Neural crest cell (in vitro differentiated cells): ENCODE measurements around the gene NECTIN3. TPM values are rescaled to one million over a fixed set of nuclear protein-coding genes. Genes with fewer than 3 reads are reported as not detected.

Source experiments
- DNase-seq: peaks from one replicate; pipeline ENCODE4 v3.0.0; 2021; ENCODE audit warnings: low read depth, mixed read lengths, low spot score
- H3K27ac Mint-ChIP-seq: one replicate; pipeline ENCODE4 v1.8.0; 2021; ENCODE audit warnings: mild to moderate bottlenecking, mixed read lengths; ENCODE audit not compliant: unreplicated experiment
- H3K27me3 Mint-ChIP-seq: 2 replicates; pipeline ENCODE4 v1.8.0; 2021; ENCODE audit warnings: low read depth, mild to moderate bottlenecking, mixed read lengths
- H3K36me3 Mint-ChIP-seq: 2 replicates; pipeline ENCODE4 v1.8.0; 2021; ENCODE audit warnings: low read depth, mild to moderate bottlenecking, mixed read lengths
- H3K4me1 Mint-ChIP-seq: 2 replicates; pipeline ENCODE4 v1.8.0; 2021; ENCODE audit warnings: mixed read lengths
- H3K4me3 Mint-ChIP-seq: one replicate; pipeline ENCODE4 v1.8.0; 2021; ENCODE audit warnings: mild to moderate bottlenecking, mixed read lengths
- H3K9me3 Mint-ChIP-seq: 2 replicates; pipeline ENCODE4 v1.8.0; 2021; ENCODE audit warnings: mixed read lengths
- CTCF ChIP-seq: fragments of 200-600 bp; sonication (generic); conservative IDR thresholded peaks from 2 replicates; pipeline ENCODE4 v1.5.0; 2021; ENCODE audit warnings: antibody characterized with exemption, mild to moderate bottlenecking
- long read RNA-seq: library from polyadenylated mRNA; unstranded; transcript quantifications from one replicate; pipeline ENCODE4 v2.0.0, GENCODE V29; 2020
- total RNA-seq: library from RNA; stranded (reverse); gene quantifications from 2 replicates; pipeline ENCODE4 v1.2.1, GENCODE V29; 2021

Gene NECTIN3
- 39.8 and 40.9 TPM in 2 replicates for total RNA-seq
- long read RNA-seq, partial matches to known transcripts: 1 of 14 reads
- long read RNA-seq, other reads (novel, unspliced or antisense): 9 of 14 reads

- TF ChIP-seq CTCF: no peak
- peak within 1 kb of the TSS; percentile 98 for H3K27ac Mint-ChIP-seq
- no peaks in the 10 kb centered on the region for H3K36me3 Mint-ChIP-seq
- H3K4me1 Mint-ChIP-seq: peaks cover 49% of the 10 kb centered on the region
- peak; percentile 91 for DNase-seq
- no peaks in the 10 kb centered on the region for H3K27me3 Mint-ChIP-seq
- peak within 1 kb of the TSS; percentile 98 for H3K4me3 Mint-ChIP-seq
- no peaks in the 10 kb centered on the region for H3K9me3 Mint-ChIP-seq
These were observed at the start of gene NECTIN3 for GRCh38 chr3:111071257-111072030. NECTIN3 (plus strand) TSS chr3:111071816; CDS start chr3:111072018, 202 bp downstream.

- TF ChIP-seq CTCF: no peak
- no peak overlapping the region for H3K4me3 Mint-ChIP-seq
- no peaks in the 10 kb centered on the region for H3K4me1 Mint-ChIP-seq
- DNase-seq: no peak
- H3K9me3 Mint-ChIP-seq: no peaks in the 10 kb centered on the region
- no peaks in the 10 kb centered on the region for H3K27me3 Mint-ChIP-seq
- no peak overlapping the region for H3K27ac Mint-ChIP-seq
- no peaks in the 10 kb centered on the region for H3K36me3 Mint-ChIP-seq
These were observed 43.7 kb upstream of the NECTIN3 start for GRCh38 chr3:111027868-111028267.

- H3K4me3 Mint-ChIP-seq: no peak overlapping the region
- H3K9me3 Mint-ChIP-seq: peaks cover 3% of the 10 kb centered on the region
- H3K4me1 Mint-ChIP-seq: peaks cover 3% of the 10 kb centered on the region
- no peak overlapping the region for H3K27ac Mint-ChIP-seq
- no peak for DNase-seq
- peaks cover 5% of the 10 kb centered on the region for H3K36me3 Mint-ChIP-seq
- TF ChIP-seq CTCF: no peak
- no peaks in the 10 kb centered on the region for H3K27me3 Mint-ChIP-seq
These were observed 40.1 kb upstream of the NECTIN3 start for GRCh38 chr3:111031538-111031937.

GRCh38 chr3:111032677-111033076 is 38.9 kb upstream of the NECTIN3 start:
- Mint-ChIP-seq H3K36me3 (peaks cover 7% of the 10 kb centered on the region), H3K9me3 (peaks cover 7% of the 10 kb centered on the region), H3K4me3 (no peak overlapping the region), H3K27ac (no peak overlapping the region), H3K4me1 (peaks cover 3% of the 10 kb centered on the region), H3K27me3 (no peaks in the 10 kb centered on the region)
- no peak for TF ChIP-seq CTCF
- DNase-seq: no peak

- H3K4me3 Mint-ChIP-seq: no peak overlapping the region
- H3K27ac Mint-ChIP-seq: no peak overlapping the region
- DNase-seq: no peak
- peaks cover 3% of the 10 kb centered on the region for H3K4me1 Mint-ChIP-seq
- peaks cover 7% of the 10 kb centered on the region for H3K36me3 Mint-ChIP-seq
- H3K9me3 Mint-ChIP-seq: peaks cover 9% of the 10 kb centered on the region
- no peaks in the 10 kb centered on the region for H3K27me3 Mint-ChIP-seq
- no peak for TF ChIP-seq CTCF
These were observed 38.1 kb upstream of the NECTIN3 start for GRCh38 chr3:111033470-111034050.
